Activated CD8-positive, alpha-beta memory T cell treated with anti-CD3 and anti-CD28 coated beads for 36 hours (primary cell): ENCODE results near the gene COL13A1. TPM values are rescaled to one million over a fixed set of nuclear protein-coding genes. Genes with fewer than 3 reads are reported as not detected.

ENCODE experiments used
- CTCF ChIA-PET: fragments of 350-600 bp; sonication (Branson Sonifier 250); formaldehyde crosslinking; loops from one replicate; lab custom pipeline; 2021; ENCODE audit warnings: antibody characterized with exemption; lab: Charles Lee
- POLR2A ChIA-PET: fragments of 350-600 bp; sonication (Branson Sonifier 250); formaldehyde crosslinking; loops from one replicate; lab custom pipeline; 2021; ENCODE audit warnings: antibody characterized with exemption; lab: Charles Lee
- total RNA-seq, 2 experiments: library from RNA; stranded (reverse); gene quantifications; one replicate each; pipeline ENCODE4 v1.2.3, GENCODE V29; 2021

The COL13A1 gene
- total RNA-seq, 2 experiments from 2014 or later = not detected

DNA sequence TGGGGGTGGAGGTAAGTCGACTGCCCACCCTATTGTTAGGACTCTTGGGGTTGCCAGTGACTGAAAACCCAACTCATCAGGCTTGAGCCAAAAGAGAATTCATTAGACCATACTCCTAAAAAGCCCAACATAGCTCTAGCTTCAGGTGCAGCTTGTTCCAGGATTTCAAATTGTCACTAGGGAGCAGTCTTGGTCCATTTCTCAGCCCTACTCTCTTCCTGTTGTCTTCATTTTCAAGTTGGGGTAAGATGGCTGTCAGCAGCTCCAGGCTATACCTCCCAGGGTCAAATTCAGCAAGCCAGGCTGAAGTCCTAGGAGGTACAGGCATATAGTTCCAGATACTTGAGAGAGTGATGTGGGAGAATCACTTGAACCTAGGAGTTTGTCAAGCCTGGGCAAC lies 14.9 kb upstream of the COL13A1 start:
- POLR2A ChIA-PET = no interaction called here
- CTCF ChIA-PET = interaction anchor here (0.9 to 1.5 kb wide), 2 partner anchors 128 to 171 kb away, joined by 3 to 5 read pairs; no protein-coding TSS in a partner anchor

DNA sequence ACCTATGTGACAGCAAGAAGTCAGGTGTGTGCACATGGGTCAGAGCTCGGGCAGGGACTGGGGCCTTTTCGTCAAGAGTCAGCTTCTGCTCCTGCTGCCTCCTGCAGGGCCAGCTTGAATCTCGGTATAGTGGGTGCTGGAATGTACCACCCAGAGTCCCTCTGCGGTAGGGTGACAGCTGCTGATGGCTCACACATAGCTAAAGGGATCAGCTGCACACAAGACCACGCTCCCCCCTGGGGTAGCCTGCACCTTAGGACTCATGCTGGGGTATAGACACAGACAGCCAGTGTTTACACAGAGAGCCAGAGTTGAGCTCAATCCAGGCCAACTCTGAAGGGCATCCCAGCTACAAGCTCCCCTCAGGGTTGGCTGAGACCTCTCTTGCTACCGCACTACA lies 14.0 kb upstream of the COL13A1 start:
- ChIA-PET POLR2A (no interaction called here), CTCF (interaction anchor here (0.9 to 1.0 kb wide), 2 partner anchors 129 to 171 kb away, joined by 3 to 4 read pairs; no protein-coding TSS in a partner anchor)

GRCh38 chr10:69789164-69789576 lies 12.5 kb upstream of the COL13A1 start:
- CTCF ChIA-PET = interaction anchor here (0.6 to 1.1 kb wide), 2 partner anchors 9 to 16 kb away, joined by 3 read pairs; no protein-coding TSS in a partner anchor

DNA sequence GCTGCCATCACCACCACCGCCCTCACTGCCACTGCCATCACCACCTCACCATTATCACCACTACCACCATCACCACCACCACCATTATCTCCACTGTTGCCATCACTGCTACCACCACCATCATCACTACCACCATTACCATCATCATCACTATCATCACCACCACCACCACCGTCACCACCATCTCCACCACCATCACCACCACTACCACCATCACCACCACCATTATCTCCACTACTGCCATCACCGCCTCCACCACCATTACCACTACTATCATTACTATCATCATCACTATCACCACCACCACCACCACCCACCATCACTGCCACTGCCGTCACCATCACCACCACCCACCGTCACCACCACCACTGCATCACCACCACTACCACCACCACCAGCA lies 9.9 kb upstream of the COL13A1 start:
- POLR2A ChIA-PET = no interaction called here
- CTCF ChIA-PET = no interaction called here

More at GRCh38 chr10:69789164-69789576, 12.5 kb upstream of the COL13A1 start:
- POLR2A ChIA-PET = no interaction called here

GRCh38 chr10:69792341-69792740 lies 9.4 kb upstream of the COL13A1 start:
- POLR2A ChIA-PET = no interaction called here
- CTCF ChIA-PET = no interaction called here

GRCh38 chr10:69794673-69795072 lies 7.0 kb upstream of the COL13A1 start:
- ChIA-PET POLR2A (no interaction called here), CTCF (no interaction called here)

GRCh38 chr10:69795242-69795934 lies 6.3 kb upstream of the COL13A1 start:
- CTCF ChIA-PET = no interaction called here
- POLR2A ChIA-PET = no interaction called here

DNA sequence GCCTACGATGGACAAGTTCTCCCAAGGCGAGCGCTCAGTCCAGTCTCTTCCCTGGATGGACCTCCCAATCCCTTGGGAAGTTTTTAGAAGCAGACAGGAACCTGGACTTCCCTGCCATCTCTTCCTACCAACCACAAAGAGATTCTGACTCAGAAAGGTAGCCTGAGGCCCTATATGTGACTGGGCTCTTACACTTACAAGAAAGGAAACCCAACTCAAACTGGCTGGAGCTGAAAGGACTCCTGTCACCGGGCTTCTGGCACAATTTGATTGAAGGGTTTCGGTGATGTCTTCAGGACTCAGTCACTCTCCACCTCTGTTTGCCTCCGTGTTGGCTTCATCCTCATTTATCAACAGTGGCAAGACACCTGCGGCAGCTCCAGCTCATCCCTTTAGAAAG lies 3.7 kb upstream of the COL13A1 start:
- POLR2A ChIA-PET = no interaction called here
- CTCF ChIA-PET = no interaction called here

DNA sequence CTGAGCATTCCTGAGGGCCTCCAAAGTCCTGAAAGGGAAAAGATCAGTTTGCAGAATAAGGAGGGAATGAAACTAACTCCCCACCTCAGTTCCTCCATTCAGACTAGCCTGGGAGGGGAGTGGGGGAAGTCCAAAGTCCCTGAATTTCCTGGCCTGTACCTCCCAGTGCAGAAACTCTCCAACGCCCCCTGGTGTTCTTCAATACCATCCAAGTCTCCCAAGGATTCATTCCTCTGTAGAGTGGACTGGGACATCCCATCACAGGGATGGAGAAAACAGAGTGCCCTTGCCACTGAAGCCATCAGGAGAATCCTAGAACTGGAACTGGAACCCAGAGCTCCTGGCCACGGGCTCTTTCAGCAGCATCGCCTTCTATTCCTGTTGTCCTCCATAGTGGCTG lies 1.6 kb upstream of the COL13A1 start:
- POLR2A ChIA-PET = no interaction called here
- CTCF ChIA-PET = no interaction called here

GRCh38 chr10:69800665-69801064 lies 1.0 kb upstream of the COL13A1 start:
- POLR2A ChIA-PET = no interaction called here

DNA sequence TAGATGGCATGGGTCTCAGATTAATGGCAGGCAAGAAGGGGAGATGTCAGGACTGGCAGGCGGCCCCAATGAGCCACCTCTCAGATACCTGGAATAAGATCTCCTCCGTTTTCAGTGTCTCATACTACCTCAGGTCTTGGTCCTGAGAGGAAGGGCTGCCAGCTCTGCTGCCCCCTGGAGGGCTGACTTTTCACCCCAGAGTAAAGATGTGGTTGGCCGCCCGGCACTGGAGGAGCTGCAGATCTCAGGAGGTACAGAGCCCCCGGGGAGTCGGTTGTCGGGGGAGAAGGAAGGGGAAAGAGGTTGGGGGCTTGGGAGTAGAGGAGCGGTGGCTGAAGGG lies 642 bp upstream of the COL13A1 start:
- CTCF ChIA-PET = interaction anchor here (0.7 kb wide), 1 partner anchor 303 kb away, joined by 3 read pairs; no protein-coding TSS in a partner anchor

More at GRCh38 chr10:69800665-69801064, 1.0 kb upstream of the COL13A1 start:
- CTCF ChIA-PET = no interaction called here

DNA sequence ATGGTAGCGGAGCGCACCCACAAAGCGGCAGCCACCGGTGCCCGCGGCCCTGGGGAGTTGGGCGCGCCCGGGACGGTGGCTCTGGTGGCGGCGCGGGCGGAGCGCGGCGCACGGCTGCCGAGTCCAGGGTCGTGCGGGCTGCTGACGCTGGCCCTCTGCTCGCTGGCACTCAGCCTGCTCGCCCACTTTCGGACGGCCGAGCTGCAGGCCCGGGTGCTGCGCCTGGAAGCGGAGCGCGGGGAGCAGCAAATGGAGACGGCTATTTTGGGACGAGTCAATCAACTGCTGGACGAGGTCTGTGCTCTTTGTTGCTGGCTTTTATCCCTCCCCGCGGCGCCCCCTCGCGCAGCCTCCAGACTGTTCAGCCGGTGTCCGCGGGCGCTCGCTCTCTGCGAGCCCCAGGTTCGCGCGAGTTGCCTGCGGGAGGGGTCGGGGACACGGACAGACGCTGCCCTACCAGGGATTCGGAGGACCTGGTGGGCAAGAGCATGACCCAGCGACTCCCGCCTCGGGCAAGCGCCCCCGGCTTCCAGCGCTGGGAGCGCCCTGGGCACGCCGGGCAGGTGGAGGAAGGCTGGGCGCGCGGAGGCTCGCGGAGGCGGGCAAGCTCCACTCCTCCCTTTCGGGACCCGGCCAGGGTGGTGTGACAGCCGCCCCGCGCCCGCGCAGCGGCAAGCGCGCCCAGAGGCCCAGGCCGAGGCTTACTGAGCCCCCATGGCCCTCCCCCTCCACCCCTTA lies 887 bp downstream of the COL13A1 start:
- ChIA-PET CTCF (no interaction called here), POLR2A (no interaction called here)

More for the DNA sequence above, 642 bp upstream of the COL13A1 start:
- POLR2A ChIA-PET = no interaction called here

DNA sequence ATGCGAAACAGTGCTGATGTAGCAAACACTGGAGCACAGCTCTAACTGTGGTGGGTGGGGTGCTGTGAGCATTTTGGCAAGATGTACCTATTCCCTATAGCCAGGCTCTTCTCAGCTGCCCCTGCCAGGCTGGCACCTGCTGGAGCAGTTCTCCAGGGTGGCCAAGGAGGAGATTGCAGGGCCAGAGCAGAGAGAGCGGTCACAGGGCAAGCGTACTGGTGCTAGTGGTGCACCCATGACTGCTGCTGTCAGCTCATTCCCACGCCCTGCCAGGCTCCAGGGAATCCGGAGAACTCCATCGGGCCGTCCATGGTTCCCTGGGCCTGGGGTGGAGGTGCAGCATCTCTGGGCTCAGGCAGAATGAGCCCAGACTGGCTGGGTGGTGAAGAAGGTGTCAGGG lies 2.1 kb downstream of the COL13A1 start:
- CTCF ChIA-PET = no interaction called here

GRCh38 chr10:69804775-69805174 lies 3.1 kb downstream of the COL13A1 start:
- ChIA-PET CTCF (interaction anchor here (0.6 kb wide), 1 partner anchor 15 kb away, joined by 3 read pairs; no protein-coding TSS in a partner anchor), POLR2A (no interaction called here)

More for the DNA sequence above, 2.1 kb downstream of the COL13A1 start:
- POLR2A ChIA-PET = no interaction called here

GRCh38 chr10:69807122-69807521 lies 5.4 kb downstream of the COL13A1 start:
- ChIA-PET POLR2A (no interaction called here), CTCF (interaction anchor here (0.6 kb wide), 1 partner anchor 952 kb away, joined by 3 read pairs; no protein-coding TSS in a partner anchor)

DNA sequence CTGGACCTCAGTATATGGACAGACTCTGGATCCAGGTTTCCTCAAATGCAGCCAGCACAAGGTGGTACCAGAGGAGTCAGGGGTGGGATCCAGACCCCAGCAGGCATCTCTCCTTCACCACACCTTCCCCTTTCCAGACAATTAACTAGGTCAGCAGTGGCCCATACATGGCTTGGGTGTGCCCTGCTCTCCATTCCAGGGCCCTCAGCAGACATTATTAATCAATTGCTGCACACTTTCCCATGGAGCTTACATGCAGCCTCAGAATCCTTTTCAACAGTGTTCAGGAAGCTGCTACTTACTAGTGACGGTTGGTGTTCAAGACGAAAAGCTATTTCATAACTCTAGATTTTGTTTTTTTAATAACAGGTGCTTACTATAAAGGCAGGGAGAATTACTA lies 6.0 kb downstream of the COL13A1 start:
- ChIA-PET CTCF (interaction anchor here (0.5 to 0.6 kb wide), 2 partner anchors 326 to 952 kb away, joined by 3 read pairs; no protein-coding TSS in a partner anchor), POLR2A (no interaction called here)

- CTCF ChIA-PET = interaction anchor here (1.1 kb wide), 1 partner anchor 105 kb away, joined by 3 read pairs; no protein-coding TSS in a partner anchor
- POLR2A ChIA-PET = no interaction called here
Measured at GRCh38 chr10:69809318-69809717, 7.6 kb downstream of the COL13A1 start.

DNA sequence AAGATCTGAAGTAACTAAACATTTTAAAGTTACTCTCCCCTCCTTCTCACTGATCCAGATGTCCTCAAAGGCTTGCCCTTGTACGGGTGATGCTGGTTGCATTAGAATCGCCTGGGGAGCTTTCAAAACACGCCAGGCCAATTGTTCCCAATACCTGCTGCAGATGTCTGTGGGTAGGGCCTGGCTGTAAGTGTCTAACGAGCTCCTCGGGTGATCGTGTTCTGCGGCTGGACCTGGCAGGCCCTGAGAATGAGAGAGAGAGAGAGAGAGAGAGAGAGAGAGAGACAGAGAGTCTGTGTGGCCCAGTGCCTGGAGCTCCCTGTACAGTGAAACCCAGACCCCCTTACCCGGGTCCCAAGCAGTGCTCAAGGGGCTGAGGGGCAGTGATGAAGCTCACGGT lies 8.4 kb downstream of the COL13A1 start:
- CTCF ChIA-PET = no interaction called here
- POLR2A ChIA-PET = no interaction called here

- CTCF ChIA-PET = no interaction called here
Measured at GRCh38 chr10:69810675-69811397, 9.1 kb downstream of the COL13A1 start.

GRCh38 chr10:69813632-69814031 lies 11.9 kb downstream of the COL13A1 start:
- CTCF ChIA-PET = no interaction called here
- POLR2A ChIA-PET = no interaction called here

More at GRCh38 chr10:69810675-69811397, 9.1 kb downstream of the COL13A1 start:
- POLR2A ChIA-PET = no interaction called here
